Psoas muscle (tissue), 8 donors: ENCODE results near the gene URB2. TPM values are rescaled to one million over a fixed set of nuclear protein-coding genes. Genes with fewer than 3 reads are reported as not detected.

Experiments used
- ATAC-seq, 4 donors: fragments of 200-7000 bp; cut with Tn5 transposase; one replicate each; pipeline ENCODE4 v1.9.1; 2020; ENCODE audit warnings: moderate library complexity in 3 of 4, mild to moderate bottlenecking in 2 of 4
- DNase-seq, 2 donors: peaks; one replicate each; pipeline ENCODE4 v3.0.0-alpha.2; 2020
- H3K27ac ChIP-seq: fragments of 200-600 bp; one replicate; pipeline ENCODE4 v1.8.0; 2022
- H3K27me3 ChIP-seq, 3 donors: fragments of 200-600 bp in 1 of 3; one replicate each; pipeline versions ENCODE4 v1.6.1 to v1.8.0; 2013 to 2022; ENCODE audit warnings: low read length in 2 of 3, mild to moderate bottlenecking in 2 of 3, moderate library complexity in 1 of 3; ENCODE audit not compliant: insufficient read depth in 3 of 3
- H3K36me3 ChIP-seq, 2 donors: fragments of 200-600 bp in 1 of 2; one replicate each; pipeline versions ENCODE4 v1.6.1 to v1.8.0; 2013 to 2022; ENCODE audit warnings: low read depth in 1 of 2, mild to moderate bottlenecking in 1 of 2, moderate library complexity in 1 of 2; ENCODE audit not compliant: insufficient read depth in 1 of 2
- H3K4me1 ChIP-seq: fragments of 200-600 bp; one replicate; pipeline ENCODE4 v1.8.0; 2022
- H3K4me3 ChIP-seq: fragments of 200-600 bp; one replicate; pipeline ENCODE4 v1.8.0; 2022; ENCODE audit warnings: mild to moderate bottlenecking
- H3K9me3 ChIP-seq: fragments of 200-600 bp; one replicate; pipeline ENCODE4 v1.8.0; 2022
- WGBS, 3 donors: extraction: QIAGEN DNeasy Blood & Tissue Kit; methylation state at CpG; one replicate each; pipeline versions ENCODE4 v1.1.6 to v1.1.7; 2013; 5-methylcytosine and 5-hydroxymethylcytosine counted together
- intact Hi-C, 2 donors: fragments of 100-400 bp; cut with DNase I; formaldehyde crosslinking; loops; one replicate each; pipeline versions ENCODE4 v1.11.0 to v1.14.2; 2022
- polyA plus RNA-seq, 3 donors: library from polyadenylated mRNA; stranded (reverse); fragments of 200-250 nt; gene quantifications; one replicate each; pipeline ENCODE4 v1.2.3, GENCODE V29; 2013
- total RNA-seq, 4 donors: library from RNA; stranded (reverse); fragmentation: NEBNext Ultra II Directional in 2 of 4; extraction: Animal tissue kit (Norgen Biotek cat#: 25700) in 2 of 4; gene quantifications; one replicate each; pipeline versions ENCODE4 v1.2.1 to v1.2.4, GENCODE V29; 2021 to 2023
- TF ChIP-seq, protein P1 (sequence below): fragments of 200-600 bp; IDR thresholded peaks from one replicate; pipeline ENCODE4 v1.8.0; 2022; ENCODE audit warnings: antibody characterized with exemption
- donor health status: healthy with polysubstance abuse.
- donor health status: DM: no; HTN: no; CAD: no; lungs with moderate emphysema.
- donor health status: Bipolar disorder and iron deficiency.
- donor health status: healthy.
- donor health status: DM: yes; HTN: yes; CAD: no.
- donor health status: DM: no; HTN: no; CAD: no.
- donor health status: DM: no; HTN: no; CAD: no.
- donor health status: DM: yes; HTN: yes; CAD: no.

The URB2 gene
- total and polyA plus RNA-seq, 7 donors, result 4.7 to 18.2 (median 10.2) TPM

DNA sequence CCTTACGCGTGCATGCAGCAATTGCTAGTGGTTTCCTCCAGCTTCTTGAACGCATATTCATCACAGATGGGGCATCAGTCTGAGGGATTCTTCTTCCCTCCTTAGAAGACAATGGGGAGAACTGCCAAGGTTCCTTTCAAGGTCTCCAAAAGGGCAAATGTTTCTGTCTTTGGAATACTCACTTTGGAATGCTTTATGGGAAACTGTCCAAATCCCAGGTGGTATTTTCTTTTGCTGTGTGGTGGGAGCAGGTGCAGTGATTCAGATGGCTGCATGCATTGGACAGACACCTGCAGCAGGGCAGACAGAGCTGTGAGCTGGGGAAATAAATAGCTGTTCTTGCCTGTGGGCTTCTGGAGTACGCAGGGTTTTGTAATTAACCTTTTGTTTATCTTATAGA is 40.5 kb downstream of the URB2 start:
- no peaks in the 10 kb centered on the region for H3K4me1 ChIP-seq
- intact Hi-C loops, result no loop called here
- H3K9me3 ChIP-seq, result no peaks in the 10 kb centered on the region
- TF ChIP-seq, protein P1, sequence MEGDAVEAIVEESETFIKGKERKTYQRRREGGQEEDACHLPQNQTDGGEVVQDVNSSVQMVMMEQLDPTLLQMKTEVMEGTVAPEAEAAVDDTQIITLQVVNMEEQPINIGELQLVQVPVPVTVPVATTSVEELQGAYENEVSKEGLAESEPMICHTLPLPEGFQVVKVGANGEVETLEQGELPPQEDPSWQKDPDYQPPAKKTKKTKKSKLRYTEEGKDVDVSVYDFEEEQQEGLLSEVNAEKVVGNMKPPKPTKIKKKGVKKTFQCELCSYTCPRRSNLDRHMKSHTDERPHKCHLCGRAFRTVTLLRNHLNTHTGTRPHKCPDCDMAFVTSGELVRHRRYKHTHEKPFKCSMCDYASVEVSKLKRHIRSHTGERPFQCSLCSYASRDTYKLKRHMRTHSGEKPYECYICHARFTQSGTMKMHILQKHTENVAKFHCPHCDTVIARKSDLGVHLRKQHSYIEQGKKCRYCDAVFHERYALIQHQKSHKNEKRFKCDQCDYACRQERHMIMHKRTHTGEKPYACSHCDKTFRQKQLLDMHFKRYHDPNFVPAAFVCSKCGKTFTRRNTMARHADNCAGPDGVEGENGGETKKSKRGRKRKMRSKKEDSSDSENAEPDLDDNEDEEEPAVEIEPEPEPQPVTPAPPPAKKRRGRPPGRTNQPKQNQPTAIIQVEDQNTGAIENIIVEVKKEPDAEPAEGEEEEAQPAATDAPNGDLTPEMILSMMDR, result no peak
- H3K4me3 ChIP-seq, result no peak overlapping the region
- 71 to 83% (median 83%) methylated on average over 4 of the region's 4 CpGs for WGBS, 3 donors
- no peak overlapping the region for H3K27ac ChIP-seq
- DNase-seq (no peak), ATAC-seq (no peak)
- H3K27me3 ChIP-seq, result no peaks in the 10 kb centered on the region
- no peaks in the 10 kb centered on the region for H3K36me3 ChIP-seq

- no peaks in the 10 kb centered on the region for H3K9me3 ChIP-seq
- H3K36me3 ChIP-seq, result no peaks in the 10 kb centered on the region
- WGBS, 3 donors, result 75 to 80% (median 77%) methylated on average over 4 of the region's 4 CpGs
- DNase-seq (no peak), ATAC-seq (no peak)
- no peaks in the 10 kb centered on the region for H3K27me3 ChIP-seq
- H3K27ac ChIP-seq, result no peak overlapping the region
- TF ChIP-seq, protein P1, result no peak
- intact Hi-C loops, result no loop called here
- H3K4me3 ChIP-seq, result no peak overlapping the region
- H3K4me1 ChIP-seq, result no peaks in the 10 kb centered on the region
Observed at GRCh38 chr1:229669333-229669732, 43.3 kb downstream of the URB2 start.

- ATAC-seq, result no peak
- 85 to 93% (median 85%) methylated on average over 5 of the region's 5 CpGs for WGBS, 3 donors
- DNase-seq, result no peak
- no peaks in the 10 kb centered on the region for H3K9me3 ChIP-seq
- intact Hi-C loops, result no loop called here
- H3K4me1 ChIP-seq, result no peaks in the 10 kb centered on the region
- no peak overlapping the region for H3K4me3 ChIP-seq
- H3K27ac ChIP-seq, result no peak overlapping the region
- no peaks in the 10 kb centered on the region for H3K36me3 ChIP-seq
- H3K27me3 ChIP-seq, result no peaks in the 10 kb centered on the region
- TF ChIP-seq, protein P1, result no peak
Observed at GRCh38 chr1:229671310-229671709, 45.3 kb downstream of the URB2 start.

GRCh38 chr1:229672246-229672645 is 46.2 kb downstream of the URB2 start:
- H3K4me1 ChIP-seq, result no peaks in the 10 kb centered on the region
- H3K9me3 ChIP-seq, result no peaks in the 10 kb centered on the region
- no peak for ATAC-seq
- intact Hi-C loops, result no loop called here
- H3K27me3 ChIP-seq, result no peaks in the 10 kb centered on the region
- DNase-seq, result no peak
- no peak overlapping the region for H3K4me3 ChIP-seq
- 54 to 65% (median 57%) methylated on average over 2 of the region's 2 CpGs for WGBS, 3 donors
- H3K27ac ChIP-seq, result no peak overlapping the region
- no peaks in the 10 kb centered on the region for H3K36me3 ChIP-seq
- TF ChIP-seq, protein P1, result no peak

GRCh38 chr1:229674042-229674441 is 48.0 kb downstream of the URB2 start:
- H3K27ac ChIP-seq, result no peak overlapping the region
- H3K9me3 ChIP-seq, result no peaks in the 10 kb centered on the region
- no peak for ATAC-seq
- no peaks in the 10 kb centered on the region for H3K4me1 ChIP-seq
- intact Hi-C loops, result no loop called here
- TF ChIP-seq, protein P1, result no peak
- no peak overlapping the region for H3K4me3 ChIP-seq
- no peak for DNase-seq
- 63 to 66% (median 64%) methylated on average over 5 of the region's 5 CpGs for WGBS, 3 donors
- H3K36me3 ChIP-seq, result no peaks in the 10 kb centered on the region
- H3K27me3 ChIP-seq, result no peaks in the 10 kb centered on the region
